Heart left ventricle (tissue), 16 donors: ENCODE data around the gene ANKUB1. TPM values are rescaled to one million over a fixed set of nuclear protein-coding genes. Genes with fewer than 3 reads are reported as not detected.
A peak's percentile ranks its signal among the peaks of the same experiment; 100 is the strongest.

ENCODE experiments used
- ATAC-seq, 4 donors: fragments of 200-7000 bp; cut with Tn5 transposase; one replicate each; pipeline ENCODE4 v1.9.1; 2020 to 2022; ENCODE audit warnings: moderate library complexity in 4 of 4, mild to moderate bottlenecking in 3 of 4, moderate number of reproducible peaks in 1 of 4
- DNase-seq, 5 donors: peaks; one replicate each; pipeline ENCODE4 v3.0.0-alpha.2; 2020
- H3K27ac ChIP-seq, 12 donors: fragments of 200-600 bp; sonication (generic) in 4 of 12; one replicate each; pipeline versions ENCODE4 v1.5.0 to v1.8.0; 2016 to 2022; ENCODE audit warnings: mild to moderate bottlenecking in 2 of 12
- H3K27me3 ChIP-seq, 9 donors: fragments of 200-600 bp; sonication (generic) in 2 of 9; one replicate each; pipeline versions ENCODE4 v1.5.1 to v1.8.0; 2016 to 2022; ENCODE audit warnings: mild to moderate bottlenecking in 3 of 9
- H3K36me3 ChIP-seq, 9 donors: fragments of 200-600 bp; sonication (generic) in 2 of 9; one replicate each; pipeline versions ENCODE4 v1.5.0 to v1.8.0; 2018 to 2022; ENCODE audit warnings: mild to moderate bottlenecking in 2 of 9
- H3K4me1 ChIP-seq, 12 donors: fragments of 200-600 bp; sonication (generic) in 4 of 12; one replicate each; pipeline versions ENCODE4 v1.5.0 to v1.8.0; 2016 to 2022; ENCODE audit warnings: mild to moderate bottlenecking in 3 of 12
- H3K4me3 ChIP-seq, 12 donors: fragments of 200-600 bp; sonication (generic) in 4 of 12; one replicate each; pipeline versions ENCODE4 v1.5.0 to v1.8.0; 2017 to 2022; ENCODE audit warnings: mild to moderate bottlenecking in 9 of 12, moderate library complexity in 4 of 12
- H3K9me3 ChIP-seq, 12 donors: fragments of 200-600 bp; sonication (generic) in 4 of 12; one replicate each; pipeline versions ENCODE4 v1.5.0 to v1.8.0; 2016 to 2022; ENCODE audit warnings: mild to moderate bottlenecking in 1 of 12
- POLR2A ChIP-seq, 2 donors: fragments of 450-650 bp; IDR thresholded peaks; one replicate each; pipeline ENCODE4 v1.6.1; 2017; ENCODE audit warnings: antibody characterized with exemption in 2 of 2, mild to moderate bottlenecking in 2 of 2, moderate library complexity in 2 of 2
- WGBS, 4 donors: extraction: QIAGEN DNeasy Blood & Tissue Kit in 2 of 4; methylation state at CpG; one replicate each; pipeline versions ENCODE4 v1.1.5 to v1.1.7; 2013 to 2018; 5-methylcytosine and 5-hydroxymethylcytosine counted together
- intact Hi-C, 10 donors: fragments of 100-400 bp; cut with DNase I; formaldehyde crosslinking; loops; one replicate each; pipeline versions ENCODE4 v1.11.1 to v1.14.2; 2022
- polyA plus RNA-seq, 2 donors: library from polyadenylated mRNA; stranded (reverse); fragments of 200-250 nt; gene quantifications; one replicate each; pipeline ENCODE4 v1.2.3, GENCODE V29; 2013
- total RNA-seq, 9 donors: library from RNA; depleted of rRNA in 2 of 9; stranded (reverse); fragments of >200 nt in 2 of 9; fragmentation: NEBNext Ultra II Directional in 3 of 9; extraction: Animal tissue kit (Norgen Biotek cat#: 25700) in 3 of 9; gene quantifications; one replicate each; pipeline versions ENCODE4 v1.1.0 to v1.2.4, GENCODE V29; 2016 to 2023
- TF ChIP-seq, protein P1 (sequence below), 12 donors: fragments of 200-600 bp; sonication (generic) in 4 of 12; IDR thresholded peaks; one replicate each; pipeline versions ENCODE4 v1.5.0 to v1.8.0; 2018 to 2022; ENCODE audit warnings: antibody characterized with exemption in 12 of 12, mild to moderate bottlenecking in 5 of 12
- donor health status: ischemic (EF 13 %, LVEDD 7.1; RV severe dilation, severe dysfunction).
- donor health status: healthy with polysubstance abuse.
- donor health status: DM: no; HTN: yes; CAD: no.
- donor health status: DM: no; HTN: no; CAD: no.
- donor health status: ischemic (EF 25% LVEDD 6.9; RV normal size, moderate dysfunction).
- donor health status: ischemic (EF 25% LVEDD 5.7; RV mildly dilated, moderate dysfunction).
- donor health status: healthy.
- donor health status: DM: yes; HTN: yes; CAD: no.
- donor health status: ischemic (EF 35%, LVEDD 5.7; RV mildly dilated, moderate dysfunction).
- donor health status: nonischemic (EF 11% LVEDD 7.7; RV severe dilation, severe dysfunction).
- donor health status: DM: yes; HTN: yes; CAD: no.
- donor health status: PGD.
- donor health status: ischemic (EF 29% LVEDD 5.4; RV normal size, mild dysfunction).
- donor health status: nonischemic (EF 23%, LVEDD 6.1; RV moderate dilation, normal function).

The ANKUB1 gene
- total and polyA plus RNA-seq, 11 donors = not detected

GRCh38 chr3:149790698-149791097 is 1.7 kb downstream of the ANKUB1 start:
- Histone ChIP-seq H3K4me1 (no peaks in the 10 kb centered on the region), H3K9me3 (no peaks in the 10 kb centered on the region), H3K4me3 (no peak overlapping the region), H3K27me3 (peaks cover 0 to 21% (median 3%) of the 10 kb centered on the region in 9 donors), H3K36me3 (no peaks in the 10 kb centered on the region), H3K27ac (no peak overlapping the region)
- ATAC-seq (no peak), DNase-seq (no peak)
- WGBS, 4 donors = 74 to 82% (median 77%) methylated on average over 3 of the region's 3 CpGs
- intact Hi-C loops = no loop called here
- TF ChIP-seq POLR2A (IDR thresholded peaks at IDR 0.05) = no peak
- TF ChIP-seq, protein P1, sequence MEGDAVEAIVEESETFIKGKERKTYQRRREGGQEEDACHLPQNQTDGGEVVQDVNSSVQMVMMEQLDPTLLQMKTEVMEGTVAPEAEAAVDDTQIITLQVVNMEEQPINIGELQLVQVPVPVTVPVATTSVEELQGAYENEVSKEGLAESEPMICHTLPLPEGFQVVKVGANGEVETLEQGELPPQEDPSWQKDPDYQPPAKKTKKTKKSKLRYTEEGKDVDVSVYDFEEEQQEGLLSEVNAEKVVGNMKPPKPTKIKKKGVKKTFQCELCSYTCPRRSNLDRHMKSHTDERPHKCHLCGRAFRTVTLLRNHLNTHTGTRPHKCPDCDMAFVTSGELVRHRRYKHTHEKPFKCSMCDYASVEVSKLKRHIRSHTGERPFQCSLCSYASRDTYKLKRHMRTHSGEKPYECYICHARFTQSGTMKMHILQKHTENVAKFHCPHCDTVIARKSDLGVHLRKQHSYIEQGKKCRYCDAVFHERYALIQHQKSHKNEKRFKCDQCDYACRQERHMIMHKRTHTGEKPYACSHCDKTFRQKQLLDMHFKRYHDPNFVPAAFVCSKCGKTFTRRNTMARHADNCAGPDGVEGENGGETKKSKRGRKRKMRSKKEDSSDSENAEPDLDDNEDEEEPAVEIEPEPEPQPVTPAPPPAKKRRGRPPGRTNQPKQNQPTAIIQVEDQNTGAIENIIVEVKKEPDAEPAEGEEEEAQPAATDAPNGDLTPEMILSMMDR (IDR thresholded peaks at IDR 0.05) = no peak

DNA sequence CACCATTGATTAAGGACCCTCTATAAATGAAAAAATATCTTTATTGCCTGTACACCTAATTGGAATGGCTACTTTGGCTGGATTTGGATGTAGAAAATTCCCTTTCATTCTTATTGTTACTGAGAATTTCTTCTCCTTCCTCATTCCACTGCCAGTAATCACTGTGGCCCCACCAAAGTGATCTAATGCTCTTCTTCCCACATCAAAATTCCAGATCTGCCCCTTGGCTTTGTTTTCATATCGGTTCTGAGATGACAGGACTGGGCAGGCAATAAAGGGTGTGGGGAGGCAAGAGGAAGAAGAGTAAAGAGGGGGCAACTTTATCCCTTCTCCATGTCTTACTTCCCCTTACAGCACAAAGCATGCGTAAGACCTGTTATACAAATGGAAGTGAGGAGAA is 2.1 kb downstream of the ANKUB1 start:
- no peak for ATAC-seq
- DNase-seq = no peak
- H3K27me3 ChIP-seq = peaks cover 0 to 21% (median 3%) of the 10 kb centered on the region in 9 donors
- WGBS, 4 donors = 74 to 84% (median 80%) methylated on average over 2 of the region's 2 CpGs
- no peak overlapping the region for H3K4me3 ChIP-seq
- no peaks in the 10 kb centered on the region for H3K36me3 ChIP-seq
- TF ChIP-seq POLR2A (IDR thresholded peaks at IDR 0.05) = no peak
- TF ChIP-seq, protein P1 (IDR thresholded peaks at IDR 0.05) = no peak
- H3K27ac ChIP-seq = no peak overlapping the region
- no peaks in the 10 kb centered on the region for H3K9me3 ChIP-seq
- H3K4me1 ChIP-seq = no peaks in the 10 kb centered on the region
- intact Hi-C loops = no loop called here

DNA sequence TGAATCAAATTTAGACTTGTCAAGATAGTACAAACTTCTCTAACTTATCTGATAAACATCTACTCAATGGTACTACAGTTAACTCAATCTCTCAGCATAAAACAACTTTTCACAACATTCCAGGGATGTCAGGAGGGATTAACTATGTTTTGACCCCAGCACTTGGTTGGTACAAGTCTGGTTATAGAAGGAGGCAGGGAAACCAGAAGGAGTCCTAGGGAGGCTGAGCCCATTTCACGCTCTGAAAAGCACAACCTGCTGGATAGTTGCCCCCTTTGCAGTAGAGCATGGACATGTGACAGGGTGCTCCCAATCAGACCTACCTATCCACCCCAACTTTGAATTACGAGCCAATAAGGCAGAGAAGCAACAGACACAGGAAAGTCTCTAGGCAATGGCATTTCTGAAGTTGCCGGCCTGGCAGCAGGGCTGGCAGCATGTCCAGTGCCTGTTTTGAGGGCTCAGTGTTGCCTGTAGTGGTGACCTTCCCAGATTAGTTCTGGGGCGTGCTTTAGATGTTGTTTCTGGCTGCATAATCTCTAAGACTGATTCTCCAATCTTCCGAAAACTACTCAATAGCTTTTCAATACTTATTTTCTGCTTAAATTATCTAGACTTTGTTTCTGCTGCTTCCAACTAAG is 8.2 kb downstream of the ANKUB1 start:
- Histone ChIP-seq H3K27ac (peak overlapping the region in 2 of 12 donors; percentile 17 to 80), H3K4me1 (peaks cover 0 to 37% (median 0%) of the 10 kb centered on the region in 12 donors), H3K4me3 (no peak overlapping the region), H3K9me3 (no peaks in the 10 kb centered on the region), H3K27me3 (no peaks in the 10 kb centered on the region), H3K36me3 (no peaks in the 10 kb centered on the region)
- intact Hi-C loops = no loop called here
- WGBS, 4 donors = 68 to 86% (median 79%) methylated on average over 5 of the region's 5 CpGs
- DNase-seq = peak in 1 of 5 donors; percentile 39
- no peak for TF ChIP-seq POLR2A (IDR thresholded peaks at IDR 0.05)
- TF ChIP-seq, protein P1 (IDR thresholded peaks at IDR 0.05) = no peak
- ATAC-seq = peak in 3 of 4 donors; percentile 55 to 62 (median 56)

DNA sequence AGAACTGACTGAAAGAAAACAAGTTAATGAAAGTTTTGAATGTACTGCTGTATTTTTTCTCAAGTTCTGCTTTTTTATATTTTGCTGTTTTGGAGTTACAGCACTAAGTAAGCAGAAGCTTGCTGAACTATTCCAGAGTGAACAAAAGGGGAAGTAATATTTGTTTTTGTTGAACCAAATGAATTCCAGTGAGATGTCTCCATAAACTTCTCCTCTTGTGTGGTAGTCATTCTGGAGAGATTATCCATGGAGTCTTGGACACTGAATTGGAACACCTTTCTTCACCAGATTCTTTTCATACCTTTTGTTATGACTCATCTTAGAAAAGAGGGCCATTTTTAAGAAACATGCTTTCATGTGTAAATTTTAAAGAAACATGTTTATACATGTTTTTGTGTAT is 8.8 kb downstream of the ANKUB1 start:
- H3K36me3 ChIP-seq = no peaks in the 10 kb centered on the region
- H3K27me3 ChIP-seq = no peaks in the 10 kb centered on the region
- H3K27ac ChIP-seq = peak overlapping the region in 3 of 12 donors; percentile 17 to 80 (median 28)
- no peak overlapping the region for H3K4me3 ChIP-seq
- H3K4me1 ChIP-seq = peaks cover 0 to 37% (median 0%) of the 10 kb centered on the region in 12 donors
- DNase-seq = no peak
- intact Hi-C loops = no loop called here
- no peaks in the 10 kb centered on the region for H3K9me3 ChIP-seq
- TF ChIP-seq POLR2A (IDR thresholded peaks at IDR 0.05) = no peak
- TF ChIP-seq, protein P1 (IDR thresholded peaks at IDR 0.05) = no peak
- ATAC-seq = peak in 1 of 4 donors; percentile 45
